Activated gamma-delta T cell treated with Interleukin-2 at 50 U/mL for 16 hours (primary cell): ENCODE results near the gene FAM50A.
"Not testable (repeated sequence)": the region's sequence is repeated elsewhere in the genome, so short reads cannot be mapped to it uniquely, and the experiment has no call there.

ENCODE experiments used
- DNase-seq: peaks from one replicate; pipeline ENCODE4 v3.0.0-alpha.2; 2020

Gene FAM50A

GRCh38 chrX:154486052-154486395 lies 42.1 kb downstream of the FAM50A start:
- DNase-seq: peak; percentile 27

- DNase-seq: peak; percentile 43
These were observed 42.7 kb downstream of the FAM50A start, which contains the start of gene UBL4A for GRCh38 chrX:154486396-154487207. Gene UBL4A (minus strand): TSS chrX:154486615. CDS start chrX:154486584, 31 bp downstream.

- no peak for DNase-seq
These were observed 43.8 kb downstream of the FAM50A start for GRCh38 chrX:154487518-154488290.

DNA sequence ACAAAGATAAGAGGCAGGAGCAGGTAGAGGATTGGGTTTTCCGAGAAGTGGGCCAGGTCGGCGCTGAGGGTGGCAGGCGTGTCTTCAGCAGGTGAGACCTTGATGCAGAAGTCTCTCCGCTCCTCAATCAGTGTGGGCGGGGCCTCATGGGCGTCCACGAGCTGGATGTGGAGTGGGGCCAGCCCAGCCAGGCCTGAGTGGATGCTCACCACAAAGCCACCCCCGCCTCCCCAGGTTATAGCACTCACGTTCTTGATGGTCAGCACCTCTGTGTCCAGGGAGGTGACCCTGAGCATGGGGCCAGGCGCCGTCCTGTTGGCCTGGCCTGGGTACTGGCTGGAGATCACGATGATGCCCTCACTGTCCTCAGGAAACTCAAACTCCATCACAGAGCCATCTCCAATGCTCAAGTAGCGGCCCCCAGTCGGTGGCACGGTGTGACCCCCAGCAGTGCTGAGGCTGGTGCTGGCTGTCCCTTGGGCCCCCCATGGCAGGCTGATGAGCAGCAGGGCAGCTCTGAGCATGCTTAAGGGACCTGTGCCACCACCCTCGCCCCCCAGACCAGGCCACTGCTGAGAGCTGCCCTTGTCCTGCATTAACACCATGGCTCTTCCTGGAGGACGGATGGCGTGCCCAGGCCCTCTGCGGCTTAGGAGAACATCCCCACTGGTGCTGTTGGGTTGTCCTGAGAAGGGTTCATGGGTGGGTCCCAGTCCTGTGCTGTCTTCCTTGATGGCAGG lies 44.6 kb downstream of the FAM50A start:
- no peak for DNase-seq

DNA sequence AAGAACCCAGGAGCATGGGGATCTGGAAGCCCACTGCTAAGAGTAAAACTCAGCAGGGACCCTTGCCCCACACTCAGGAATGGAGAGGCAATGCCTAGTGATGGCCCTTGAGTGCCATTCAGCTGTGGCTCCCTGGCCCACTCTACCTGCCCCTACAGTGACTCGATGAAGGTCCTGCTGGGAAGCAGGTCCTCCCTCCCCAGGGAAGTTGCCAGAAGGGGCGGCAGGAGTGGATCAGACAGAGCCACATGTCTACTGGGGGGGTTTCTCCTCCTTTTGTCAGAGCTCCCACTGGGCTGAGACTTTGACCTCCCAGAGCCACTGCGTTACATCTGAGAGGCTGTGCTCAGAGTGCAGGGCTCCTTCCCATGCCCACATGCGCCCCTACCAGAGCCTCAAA lies 45.2 kb downstream of the FAM50A start:
- no peak for DNase-seq

DNA sequence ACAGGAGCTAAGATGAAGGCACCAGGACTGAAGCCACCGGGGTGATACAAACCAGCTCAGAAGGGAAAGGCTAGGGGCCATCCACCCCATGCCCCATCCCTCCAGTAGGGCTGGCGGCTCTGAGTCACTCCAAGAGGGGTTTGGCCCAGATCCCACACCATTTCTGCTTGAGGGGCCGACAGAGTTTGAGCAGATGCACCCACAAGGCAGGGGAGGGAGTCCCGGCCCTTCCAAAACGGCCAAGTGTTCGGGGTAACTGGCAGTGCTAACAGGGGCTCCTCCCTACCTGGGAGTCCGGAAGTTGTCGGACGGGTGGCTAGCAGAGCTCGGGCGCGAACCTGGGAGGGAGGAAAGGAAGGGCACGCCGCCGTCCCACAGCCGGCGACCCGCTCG lies 46.1 kb downstream of the FAM50A start:
- DNase-seq: peak; percentile 21

DNA sequence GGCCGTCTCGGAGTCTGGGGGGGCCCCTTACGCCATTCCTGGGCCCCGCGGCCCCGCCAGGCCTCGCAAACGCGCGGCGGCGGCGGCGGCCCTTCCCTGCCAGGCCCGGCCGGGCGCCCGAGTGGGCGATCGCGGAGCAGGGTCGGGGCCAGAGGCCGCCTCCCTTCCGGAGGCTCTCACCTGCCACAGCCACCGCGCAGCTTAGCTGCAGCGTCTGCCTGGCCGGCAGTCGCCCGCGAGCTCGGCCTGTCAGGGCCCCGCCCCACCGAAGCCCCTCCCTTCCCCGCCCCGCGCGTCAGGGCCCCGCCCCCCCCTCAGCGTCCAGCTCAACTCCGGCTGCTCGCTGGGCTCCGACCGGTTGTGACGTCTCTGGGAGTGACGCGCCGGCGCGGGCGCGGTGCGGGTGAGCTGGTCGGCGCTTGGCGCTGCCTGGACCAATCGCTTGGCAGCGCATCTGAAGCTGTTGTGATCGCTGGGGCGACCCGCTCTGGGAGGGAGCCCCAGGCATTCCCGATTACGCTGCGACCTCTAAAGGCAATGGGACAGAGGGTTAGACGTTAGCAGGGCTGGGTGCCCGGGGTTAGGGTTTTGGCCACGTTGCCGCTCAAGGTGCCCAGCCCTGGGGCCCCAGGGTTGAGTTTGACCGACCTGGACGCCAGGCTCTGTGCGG lies 46.6 kb downstream of the FAM50A start, which contains the start of gene SLC10A3:
Gene SLC10A3, minus strand, starts transcription at position 216 of the 670 bp plus-strand sequence. CDS start 1,689 bp downstream, outside the sequence.
- DNase-seq: peak; percentile 81

DNA sequence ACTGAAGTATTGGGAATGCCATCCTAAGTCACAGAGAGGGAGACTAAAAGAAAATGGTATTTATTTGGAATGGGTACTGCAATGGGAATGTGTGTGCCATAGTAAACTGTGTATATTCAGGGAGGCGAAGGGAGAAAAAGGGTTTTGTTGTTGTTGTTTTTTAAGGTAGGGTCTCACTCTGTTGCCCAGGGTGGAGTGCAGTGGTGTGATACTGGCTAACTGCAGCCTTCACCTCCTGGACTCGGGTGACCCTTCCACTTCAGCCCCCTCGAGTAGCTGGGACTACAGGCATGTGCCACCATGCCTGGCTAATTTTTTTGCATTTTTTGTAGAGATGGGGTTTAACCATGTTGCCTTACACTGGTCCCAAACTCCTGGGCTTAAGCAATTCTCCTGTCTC lies 50.8 kb downstream of the FAM50A start:
- DNase-seq: no peak

- DNase-seq: no peak
These were observed 51.6 kb downstream of the FAM50A start for GRCh38 chrX:154495472-154495922.

- not testable (repeated sequence) for DNase-seq
These were observed 52.7 kb downstream of the FAM50A start for GRCh38 chrX:154496591-154497137.
